Hepatocyte (in vitro differentiated cells): ENCODE results near the gene ZBP1. TPM values are rescaled to one million over a fixed set of nuclear protein-coding genes. Genes with fewer than 3 reads are reported as not detected.

Experiments
- DNase-seq: peaks from one replicate; pipeline ENCODE4 v3.0.0-alpha.2; 2016; ENCODE audit warnings: low spot score
- H2AFZ ChIP-seq: fragments of 200-600 bp; sonication (generic); 2 replicates; pipeline ENCODE4 v1.6.0; 2016; ENCODE audit warnings: antibody characterized with exemption, mild to moderate bottlenecking
- H3K27ac ChIP-seq: fragments of 200-600 bp; sonication (generic); 2 replicates; pipeline ENCODE4 v1.5.1; 2016; ENCODE audit warnings: mild to moderate bottlenecking
- H3K27me3 ChIP-seq: fragments of 200-600 bp; sonication (generic); 2 replicates; pipeline ENCODE4 v1.6.1; 2016
- H3K36me3 ChIP-seq: fragments of 200-600 bp; sonication (generic); replicated peaks from 2 replicates; pipeline ENCODE4 v1.5.1; 2016; ENCODE audit warnings: low read depth; ENCODE audit not compliant: insufficient read depth
- H3K4me1 ChIP-seq: fragments of 200-600 bp; sonication (generic); 2 replicates; pipeline ENCODE4 v1.5.1; 2016; ENCODE audit warnings: mild to moderate bottlenecking, moderate library complexity; ENCODE audit not compliant: insufficient read depth
- H3K4me2 ChIP-seq: fragments of 200-600 bp; sonication (generic); 2 replicates; pipeline ENCODE4 v1.6.0; 2016
- H3K4me3 ChIP-seq: fragments of 200-600 bp; sonication (generic); 2 replicates; pipeline ENCODE4 v1.5.1; 2016; ENCODE audit warnings: mild to moderate bottlenecking
- H3K79me2 ChIP-seq: fragments of 200-600 bp; sonication (generic); 2 replicates; pipeline ENCODE4 v1.6.0; 2017; ENCODE audit warnings: mild to moderate bottlenecking
- H3K9me2 ChIP-seq: fragments of 200-600 bp; sonication (generic); replicated peaks from 2 replicates; pipeline ENCODE4 v1.6.0; 2017; ENCODE audit warnings: mild to moderate bottlenecking; ENCODE audit not compliant: insufficient read depth
- H3K9me3 ChIP-seq: fragments of 200-600 bp; sonication (generic); 2 replicates; pipeline ENCODE4 v1.5.1; 2016; ENCODE audit warnings: low read depth, mild to moderate bottlenecking
- H4K20me1 ChIP-seq: fragments of 200-600 bp; sonication (generic); 2 replicates; pipeline ENCODE4 v1.6.0; 2016; ENCODE audit warnings: mild to moderate bottlenecking; ENCODE audit not compliant: insufficient read depth, poor library complexity, severe bottlenecking
- CTCF ChIP-seq: fragments of 200-600 bp; sonication (generic); IDR thresholded peaks from 2 replicates; pipeline ENCODE4 v1.5.1; 2016; ENCODE audit warnings: antibody characterized with exemption, mild to moderate bottlenecking; ENCODE audit not compliant: poor library complexity
- EZH2 ChIP-seq: fragments of 200-600 bp; sonication (generic); IDR thresholded peaks from 2 replicates; pipeline ENCODE4 v1.6.1; 2016; ENCODE audit warnings: antibody characterized with exemption, mild to moderate bottlenecking, borderline replicate concordance
- EZH2phosphoT487 ChIP-seq: fragments of 200-600 bp; sonication (generic); IDR thresholded peaks from one replicate; pipeline ENCODE4 v1.6.1; 2018; ENCODE audit warnings: antibody characterized with exemption, mild to moderate bottlenecking, low read depth, moderate library complexity; ENCODE audit not compliant: unreplicated experiment, severe bottlenecking
- WGBS: methylation state at CpG from one replicate; pipeline ENCODE4 v1.1.6; 2016; ENCODE audit warnings: low lambda C conversion rate; ENCODE audit errors: missing lambda C conversion rate; 5-methylcytosine and 5-hydroxymethylcytosine counted together
- polyA plus RNA-seq: library from polyadenylated mRNA; unstranded; fragments of >200 nt; fragmentation: Nextera tagmentation; extraction: Ambion mirVana; gene quantifications from 2 replicates; pipeline ENCODE4 v1.2.1, GENCODE V29; 2016
- total RNA-seq: library from RNA; depleted of rRNA; stranded (reverse); fragments of >200 nt; gene quantifications from 2 replicates; pipeline ENCODE4 v1.2.3, GENCODE V29; 2014

ZBP1 gene
- total and polyA plus RNA-seq, 2 experiments from 2014 or later: not detected

- H3K27me3 ChIP-seq: peaks cover 11% of the 10 kb centered on the region
- 94% methylated on average over 10 of the region's 10 CpGs for WGBS
These were observed 41.6 kb downstream of the ZBP1 start for GRCh38 chr20:57578476-57579165.

GRCh38 chr20:57577679-57578475, 42.3 kb downstream of the ZBP1 start:
- Histone ChIP-seq H3K9me3 (no peaks in the 10 kb centered on the region), H3K4me2 (no peak overlapping the region)
- DNase-seq: no peak

More at GRCh38 chr20:57578476-57579165, 41.6 kb downstream of the ZBP1 start:
- Histone ChIP-seq H3K9me2 (no peaks in the 10 kb centered on the region), H4K20me1 (no peaks in the 10 kb centered on the region), H3K79me2 (no peaks in the 10 kb centered on the region), H3K9me3 (no peaks in the 10 kb centered on the region), H3K36me3 (no peaks in the 10 kb centered on the region), H3K27ac (no peak overlapping the region), H3K4me3 (no peak overlapping the region), H2AFZ (no peak overlapping the region), H3K4me1 (peaks cover 30% of the 10 kb centered on the region), H3K4me2 (no peak overlapping the region)
- TF ChIP-seq EZH2: no peak
- TF ChIP-seq CTCF: no peak
- TF ChIP-seq EZH2phosphoT487: no peak
- no peak for DNase-seq

GRCh38 chr20:57576617-57577550, 43.3 kb downstream of the ZBP1 start:
- Histone ChIP-seq H3K9me3 (no peaks in the 10 kb centered on the region), H3K4me2 (no peak overlapping the region), H2AFZ (no peak overlapping the region), H3K27me3 (peaks cover 11% of the 10 kb centered on the region), H3K79me2 (no peaks in the 10 kb centered on the region), H3K9me2 (no peaks in the 10 kb centered on the region), H4K20me1 (no peaks in the 10 kb centered on the region), H3K27ac (no peak overlapping the region), H3K4me1 (peaks cover 23% of the 10 kb centered on the region), H3K4me3 (no peak overlapping the region), H3K36me3 (no peaks in the 10 kb centered on the region)
- WGBS: 76% methylated on average over 6 of the region's 6 CpGs
- no peak for DNase-seq
- TF ChIP-seq EZH2 (no peak), EZH2phosphoT487 (no peak), CTCF (no peak)

More at GRCh38 chr20:57577679-57578475, 42.3 kb downstream of the ZBP1 start:
- no peak for TF ChIP-seq EZH2phosphoT487
- TF ChIP-seq CTCF: no peak
- no peak for TF ChIP-seq EZH2
- H4K20me1 ChIP-seq: no peaks in the 10 kb centered on the region
- H3K27ac ChIP-seq: no peak overlapping the region
- WGBS: 80% methylated on average over 10 of the region's 10 CpGs
- no peaks in the 10 kb centered on the region for H3K9me2 ChIP-seq
- H2AFZ ChIP-seq: no peak overlapping the region
- peaks cover 26% of the 10 kb centered on the region for H3K4me1 ChIP-seq
- H3K4me3 ChIP-seq: no peak overlapping the region
- H3K36me3 ChIP-seq: no peaks in the 10 kb centered on the region
- peaks cover 11% of the 10 kb centered on the region for H3K27me3 ChIP-seq
- no peaks in the 10 kb centered on the region for H3K79me2 ChIP-seq
